Measurements from ENCODE around the gene MCM3AP.
"Not testable (repeated sequence)": the region's sequence is repeated elsewhere in the genome, so short reads cannot be mapped to it uniquely, and the experiment has no call there.

The MCM3AP gene

DNA sequence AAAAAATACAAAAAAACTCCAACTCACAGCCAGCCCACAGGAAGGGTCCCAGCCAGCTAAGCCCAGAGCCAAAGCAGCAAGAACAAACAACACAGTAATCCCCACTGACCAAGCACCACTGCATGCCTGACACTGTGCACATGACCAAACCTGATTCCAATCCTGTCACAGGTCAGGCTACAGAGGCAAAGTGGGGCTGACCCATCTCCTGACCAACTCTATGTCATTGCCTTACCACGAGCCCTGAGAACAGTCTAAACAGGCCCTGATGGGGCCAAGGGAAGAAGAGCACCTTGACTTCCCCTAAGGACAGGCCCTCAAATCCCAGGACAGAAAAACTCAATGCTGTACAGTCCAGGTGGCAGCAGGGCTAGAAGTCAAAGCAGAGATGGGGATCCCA, 59.3 kb downstream of the MCM3AP start:
- no peak for DNase-seq (ENCODE audit: low read depth)
- H3K4me3 ChIP-seq (ENCODE audit: low read depth, low read length): peak overlapping the region; percentile 79

DNA sequence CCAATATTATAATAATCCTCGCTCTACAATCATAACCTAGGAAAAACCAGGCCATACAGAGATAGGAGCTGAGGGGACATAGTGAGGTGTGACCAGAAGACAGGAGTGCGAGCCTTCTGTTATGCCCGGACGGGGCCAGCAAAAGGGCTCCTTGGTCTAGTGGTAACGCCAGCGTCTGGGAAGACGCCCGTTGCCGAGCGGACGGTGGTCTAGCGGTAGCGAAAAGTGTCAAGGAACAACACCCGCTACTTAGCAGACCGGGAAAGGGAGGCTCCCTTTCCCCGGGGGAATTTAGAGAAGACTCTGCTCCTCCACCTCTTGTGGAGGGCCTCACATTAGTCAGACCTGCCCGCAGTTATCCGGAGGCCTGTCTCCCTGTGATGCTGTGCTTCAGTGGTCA, 61.8 kb downstream of the MCM3AP start:
- not testable (repeated sequence) for DNase-seq (ENCODE audit: low read depth)

DNA sequence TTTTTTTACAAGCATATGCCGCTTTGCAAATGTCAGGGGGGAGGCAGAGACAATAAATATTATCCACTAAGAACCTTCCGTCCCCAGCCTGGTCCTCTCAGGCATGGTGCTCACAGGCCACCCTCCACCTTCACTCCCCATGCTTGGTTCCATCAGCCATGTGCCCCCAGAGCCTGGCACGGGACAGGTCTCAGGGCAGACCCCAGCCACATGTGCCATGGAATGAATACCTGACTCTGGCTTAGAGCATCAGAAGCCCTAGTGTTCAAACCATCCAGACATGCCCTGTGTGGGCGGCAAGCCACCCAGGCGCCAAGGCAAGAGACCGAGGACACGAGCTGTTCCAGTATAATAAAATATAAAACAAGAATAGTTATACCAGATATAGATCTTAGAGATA, 62.2 kb downstream of the MCM3AP start:
- no peak for DNase-seq (ENCODE audit: low read depth)
- H3K4me3 ChIP-seq (ENCODE audit: low read depth, low read length): no peak overlapping the region

More for the DNA sequence above, 61.8 kb downstream of the MCM3AP start:
- H3K4me3 ChIP-seq (ENCODE audit: low read depth, low read length): not testable (repeated sequence)

DNA sequence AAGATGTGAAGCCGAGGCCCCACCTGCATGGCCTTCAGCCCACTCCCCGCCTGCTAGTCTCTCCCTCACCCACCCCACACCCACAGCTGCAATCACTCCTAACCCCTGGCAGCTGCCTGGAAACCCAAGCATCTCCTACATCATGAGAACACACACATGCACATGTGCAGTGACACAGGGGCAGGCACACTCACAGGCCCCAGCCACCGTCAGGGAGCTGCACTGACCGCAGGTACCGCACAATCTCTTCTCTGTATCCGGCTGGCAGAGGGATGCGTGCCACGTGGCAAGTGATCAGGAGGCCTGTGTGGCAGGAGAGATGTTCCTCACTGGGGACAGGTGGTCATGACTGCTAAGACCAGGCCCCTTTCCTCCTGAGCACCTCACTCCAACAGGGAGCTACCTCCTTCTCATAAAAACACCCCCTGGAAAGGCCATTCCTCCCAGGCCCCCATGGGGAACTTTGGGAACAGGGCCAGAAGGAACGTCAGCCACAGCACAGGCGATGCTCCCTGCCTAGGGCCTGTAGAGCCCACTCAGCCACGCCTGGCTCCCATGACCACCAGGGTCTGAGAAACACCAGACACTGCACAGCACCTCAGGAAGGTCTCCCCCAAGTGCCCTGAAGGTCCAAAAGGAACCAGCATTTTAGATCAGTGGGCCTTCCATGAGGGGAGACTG, 62.8 kb downstream of the MCM3AP start:
- DNase-seq (ENCODE audit: low read depth): no peak
- H3K4me3 ChIP-seq (ENCODE audit: low read depth, low read length): no peak overlapping the region

DNA sequence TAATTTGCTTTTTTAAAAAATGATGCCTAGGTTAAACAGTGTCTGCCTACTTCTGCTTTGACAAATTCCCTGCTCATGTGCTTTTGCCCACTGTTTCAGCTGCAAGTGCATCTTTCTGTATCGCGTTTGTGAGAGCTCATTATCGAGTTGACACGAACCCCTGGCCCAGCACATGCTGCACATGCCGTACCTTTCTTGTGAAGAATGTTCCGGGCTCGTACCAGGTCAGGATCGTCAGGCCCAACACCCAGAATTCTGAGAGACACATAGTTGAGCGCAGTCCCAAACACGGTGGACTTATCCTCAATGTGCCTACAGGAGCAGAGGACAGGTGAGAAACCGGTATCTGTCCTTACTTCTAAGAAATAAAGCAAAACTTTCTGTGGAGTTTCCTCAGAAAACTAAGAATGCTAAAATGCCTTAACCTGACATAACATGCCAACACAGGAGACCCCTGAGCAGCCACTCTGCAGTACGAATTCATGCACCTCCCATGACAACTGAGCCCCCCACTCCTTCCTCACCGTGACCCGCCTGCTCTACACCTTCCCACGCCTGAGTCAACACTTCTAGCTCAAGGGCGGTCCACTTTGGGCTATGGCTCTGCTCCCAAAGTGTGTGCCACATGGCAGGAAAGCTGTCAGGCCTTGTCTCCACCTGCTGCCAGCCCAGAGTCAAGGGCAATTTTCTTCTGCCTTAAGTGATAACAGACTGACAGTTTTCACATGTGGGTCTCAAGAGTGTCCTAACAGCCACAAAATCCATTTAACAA, 63.6 kb downstream of the MCM3AP start:
- H3K4me3 ChIP-seq (ENCODE audit: low read depth, low read length): no peak overlapping the region
- DNase-seq (ENCODE audit: low read depth): no peak

DNA sequence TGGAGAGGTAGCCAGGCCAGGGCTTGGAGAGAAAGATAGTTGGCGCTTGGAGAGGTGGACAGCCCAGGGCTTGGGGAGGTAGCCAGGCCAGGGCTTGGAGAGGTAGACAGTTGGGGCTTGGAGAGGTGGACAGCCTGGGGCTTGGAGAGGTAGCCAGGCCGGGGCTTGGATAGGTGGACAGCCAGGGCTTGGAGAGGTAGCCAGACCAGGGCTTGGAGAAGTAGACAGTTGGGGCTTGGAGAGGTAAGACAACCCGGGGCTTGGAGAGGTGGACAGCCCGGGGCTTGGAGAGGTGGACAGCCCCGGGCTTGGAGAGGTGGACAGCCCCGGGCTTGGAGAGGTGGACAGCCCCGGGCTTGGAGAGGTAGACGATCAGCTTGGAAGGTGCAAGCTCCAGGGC, 64.6 kb downstream of the MCM3AP start:
- DNase-seq (ENCODE audit: low read depth): no peak
- no peak overlapping the region for H3K4me3 ChIP-seq (ENCODE audit: low read depth, low read length)

DNA sequence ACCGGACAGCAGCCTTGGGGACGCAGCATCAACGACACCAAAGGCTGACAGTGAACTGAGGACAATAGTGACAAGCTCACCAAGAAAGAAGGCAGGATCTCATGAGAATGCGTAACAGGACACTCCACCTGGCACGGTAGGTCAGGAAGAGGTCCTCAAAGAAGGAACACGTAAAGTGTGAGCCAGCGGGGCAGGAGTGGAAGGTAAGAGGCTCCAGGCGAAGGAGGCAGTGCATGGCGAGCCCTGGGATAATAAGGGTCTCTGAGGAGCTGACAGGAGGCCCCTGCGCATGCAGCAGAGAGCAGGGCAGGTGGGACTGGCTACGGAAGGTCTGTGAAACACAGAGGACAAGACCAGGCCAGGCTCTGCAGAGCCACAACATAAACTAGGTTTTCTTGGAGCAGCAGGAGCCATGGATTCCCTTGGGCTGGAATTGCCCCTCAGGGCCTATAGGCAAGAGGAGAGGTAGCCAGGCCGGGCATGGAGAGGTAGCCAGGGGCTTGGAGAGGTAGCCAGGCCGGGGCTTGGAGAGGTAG, 65.1 kb downstream of the MCM3AP start:
- no peak overlapping the region for H3K4me3 ChIP-seq (ENCODE audit: low read depth, low read length)
- no peak for DNase-seq (ENCODE audit: low read depth)

DNA sequence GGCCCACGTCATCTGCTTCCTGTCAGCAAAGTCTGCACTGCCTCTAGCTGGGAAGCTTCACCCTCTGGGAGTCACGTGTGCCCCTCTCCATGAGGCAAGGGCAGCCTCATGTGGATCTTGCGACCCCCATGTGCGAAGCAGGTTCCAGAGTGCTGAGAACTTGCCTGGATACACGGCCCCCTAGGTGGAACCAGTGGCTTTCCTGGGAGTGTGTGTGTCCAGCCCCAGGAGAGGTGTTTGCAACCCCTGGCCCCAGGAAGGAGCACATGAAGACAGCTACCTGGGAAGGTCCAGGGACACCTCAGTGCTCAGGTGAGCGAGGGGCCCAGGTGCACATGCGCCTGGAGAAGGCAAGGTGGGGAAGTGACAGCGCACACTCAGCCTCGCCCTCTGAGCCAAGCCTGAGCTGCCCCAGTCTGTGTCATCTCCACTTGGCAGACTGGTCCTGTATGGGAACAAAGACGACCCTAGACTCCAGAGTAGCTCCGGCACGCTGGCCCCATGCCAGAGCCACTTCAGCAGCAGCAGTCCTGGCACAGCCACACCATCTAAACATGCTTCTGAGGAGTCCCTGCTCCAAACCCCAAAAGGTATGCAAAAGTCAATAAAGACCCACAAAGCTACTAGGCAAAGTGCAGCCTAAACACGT, 65.7 kb downstream of the MCM3AP start:
- DNase-seq (ENCODE audit: low read depth): no peak
- no peak overlapping the region for H3K4me3 ChIP-seq (ENCODE audit: low read depth, low read length)

DNA sequence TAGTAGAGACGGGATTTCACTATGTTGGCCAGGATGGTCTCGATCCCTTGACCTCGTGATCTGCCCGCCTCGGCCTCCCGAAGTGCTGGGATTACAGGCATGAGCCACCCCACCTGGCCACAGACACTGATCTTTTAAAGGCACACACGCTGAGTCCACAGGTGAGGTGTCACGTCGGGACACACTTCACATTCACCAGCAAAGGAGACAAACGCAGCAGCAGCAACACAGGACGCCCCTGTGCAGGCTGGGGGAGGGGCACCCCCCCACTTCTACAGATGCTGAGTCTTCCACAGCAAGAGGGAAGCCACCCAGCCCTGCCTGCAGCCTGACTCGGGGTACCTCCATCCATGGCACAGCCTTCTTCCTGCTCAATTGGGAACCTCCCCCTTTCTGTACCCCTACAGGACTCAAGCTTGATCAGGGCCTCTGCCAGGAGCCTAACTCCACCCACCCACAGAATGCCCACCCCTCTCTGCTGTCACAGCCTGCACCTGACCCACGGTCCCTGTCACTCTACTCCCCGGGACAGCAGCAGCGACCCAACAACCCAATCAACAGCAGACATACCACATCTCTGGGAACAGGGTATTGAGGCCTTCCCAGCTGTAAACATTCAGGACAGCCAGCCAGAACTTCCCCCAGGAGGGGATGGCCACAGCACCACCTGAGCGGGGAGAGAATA, 66.4 kb downstream of the MCM3AP start:
- DNase-seq (ENCODE audit: low read depth): no peak
- no peak overlapping the region for H3K4me3 ChIP-seq (ENCODE audit: low read depth, low read length)

DNA sequence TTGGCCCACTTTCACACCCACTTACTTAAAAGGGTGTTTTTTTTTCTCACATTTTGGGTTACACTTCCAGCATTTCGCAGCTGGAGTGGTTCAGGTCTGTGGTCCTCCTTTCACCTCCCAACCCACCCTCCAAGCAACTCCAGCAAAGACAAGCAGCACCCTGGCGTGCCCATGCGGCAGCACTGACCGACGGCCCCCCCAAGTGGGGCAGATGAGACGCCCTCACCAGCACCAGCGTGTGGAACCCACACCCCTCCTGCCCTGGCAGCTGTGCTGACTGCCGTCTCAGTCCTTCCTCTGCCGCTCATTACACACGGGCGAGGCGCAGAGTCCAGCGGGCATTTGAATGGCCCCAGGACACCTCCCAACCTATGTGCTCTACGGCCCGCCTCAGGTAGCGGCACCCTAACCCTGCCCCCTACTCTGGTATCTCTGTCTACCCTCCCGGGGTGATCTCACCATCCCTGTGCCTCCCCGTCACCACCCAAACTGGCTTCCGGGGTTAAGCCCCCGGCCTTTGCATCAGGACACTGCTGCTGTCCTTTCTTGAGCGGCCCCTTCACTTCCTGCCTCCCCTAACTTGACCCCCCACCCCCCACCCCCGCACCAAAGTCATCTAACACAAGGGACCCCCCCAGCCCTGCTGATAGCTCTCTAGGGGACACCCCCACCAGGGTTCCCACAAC, 67.8 kb downstream of the MCM3AP start:
- no peak overlapping the region for H3K4me3 ChIP-seq (ENCODE audit: low read depth, low read length)
- no peak for DNase-seq (ENCODE audit: low read depth)

DNA sequence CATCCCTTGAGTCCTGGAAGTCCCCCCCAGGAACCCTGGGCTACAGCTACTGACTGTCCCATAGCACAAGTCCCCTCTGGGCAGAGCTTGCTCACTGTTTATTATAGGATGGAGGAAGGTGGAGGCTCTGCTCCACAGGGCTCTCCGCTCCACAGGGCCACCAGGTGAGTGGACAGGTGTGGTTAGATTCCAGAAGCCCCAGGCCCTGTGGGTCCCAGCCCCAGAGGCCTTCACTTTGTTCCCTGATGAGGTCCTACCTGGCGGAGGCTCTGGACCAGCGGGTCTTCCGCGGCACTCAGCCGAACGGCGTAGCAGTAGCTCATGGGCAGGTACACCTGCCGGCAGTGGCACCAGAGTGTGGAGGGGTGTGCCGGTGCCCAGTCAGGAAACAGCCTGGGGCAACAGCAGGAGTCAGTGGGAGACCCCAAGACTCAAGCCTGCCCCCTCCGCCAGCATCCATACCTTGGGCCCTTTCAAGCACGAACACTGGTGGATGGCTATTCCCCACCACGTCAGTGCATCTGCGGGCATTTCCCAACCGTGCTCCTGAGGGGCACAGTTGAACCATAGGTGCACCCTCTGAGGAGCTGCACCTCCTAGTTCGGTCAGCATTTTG, 69.2 kb downstream of the MCM3AP start:
- no peak overlapping the region for H3K4me3 ChIP-seq (ENCODE audit: low read depth, low read length)
- DNase-seq (ENCODE audit: low read depth): no peak

DNA sequence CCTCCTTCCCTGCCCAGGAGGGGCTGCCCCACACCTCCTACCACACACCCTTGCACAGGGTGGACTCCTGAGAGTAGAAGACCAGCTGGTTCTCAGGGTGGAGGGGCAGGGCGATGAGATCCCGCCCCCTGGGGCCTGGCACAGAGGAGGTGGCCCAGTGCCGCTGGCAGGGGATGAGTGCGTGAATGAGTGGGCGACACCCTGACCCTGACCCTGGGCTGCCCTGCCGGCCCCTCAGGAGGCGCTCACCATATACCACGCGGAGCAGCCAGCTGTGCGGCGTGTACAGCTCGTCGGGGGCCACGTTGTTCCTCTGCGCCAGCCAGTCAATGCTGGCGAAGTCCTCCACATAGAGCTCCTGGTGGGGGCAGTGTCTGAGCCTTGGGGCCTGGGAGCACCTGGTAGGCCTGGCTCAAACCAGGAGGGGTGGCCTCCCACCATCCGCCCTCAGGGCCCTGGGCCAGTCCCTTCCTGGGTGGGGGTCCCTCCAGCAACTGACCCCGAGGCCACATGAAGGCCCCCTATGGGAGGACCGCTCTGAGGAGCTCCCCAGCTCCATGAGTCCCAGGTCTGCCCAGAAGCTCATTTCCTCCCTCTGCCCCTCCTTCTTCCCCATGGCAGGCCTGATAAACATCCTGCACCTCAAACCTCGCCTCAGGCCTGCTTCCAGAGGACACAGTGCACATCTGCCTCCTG, 69.8 kb downstream of the MCM3AP start:
- DNase-seq (ENCODE audit: low read depth): no peak
- H3K4me3 ChIP-seq (ENCODE audit: low read depth, low read length): no peak overlapping the region

DNA sequence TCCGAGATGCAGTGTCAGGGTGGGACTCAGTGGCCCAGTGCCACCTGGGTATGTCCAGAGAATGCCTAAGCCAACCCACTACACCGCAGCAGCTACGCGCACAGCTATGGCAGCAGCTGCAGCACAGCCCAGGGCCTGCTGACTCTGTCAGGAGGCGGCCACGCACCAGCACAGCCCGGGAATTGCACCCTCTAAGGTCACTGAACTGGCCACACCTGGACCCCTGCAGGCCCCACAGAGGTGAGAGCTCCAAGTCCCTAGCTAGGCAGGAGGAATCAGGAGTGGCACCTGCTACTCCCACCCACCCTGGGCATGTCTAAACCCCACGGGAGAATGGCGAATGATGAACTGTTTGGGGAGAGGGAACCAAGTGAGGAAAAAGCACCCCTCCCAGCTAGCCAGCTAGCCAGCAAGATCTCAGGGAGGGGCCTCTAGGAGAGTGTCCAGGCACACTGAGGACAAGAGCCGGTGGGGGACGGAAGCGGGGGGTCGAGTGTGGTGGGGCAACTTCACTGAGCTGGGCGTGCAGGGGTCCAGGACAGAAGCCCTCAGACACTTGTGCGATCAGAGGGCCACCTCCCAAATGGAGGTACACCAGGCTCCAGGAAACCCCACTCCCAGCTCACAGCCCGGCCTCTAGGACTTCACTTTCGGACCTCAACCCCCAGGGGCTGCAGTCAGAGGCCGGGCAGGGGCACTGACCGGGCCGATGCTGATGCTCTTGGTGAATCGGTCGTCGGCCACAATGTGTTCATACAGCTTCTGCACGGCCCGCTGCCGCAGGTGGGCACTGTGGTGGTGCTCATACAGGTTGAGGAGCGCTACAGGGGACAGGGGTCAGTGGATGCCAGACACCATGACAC, 70.7 kb downstream of the MCM3AP start:
- no peak overlapping the region for H3K4me3 ChIP-seq (ENCODE audit: low read depth, low read length)
- no peak for DNase-seq (ENCODE audit: low read depth)

DNA sequence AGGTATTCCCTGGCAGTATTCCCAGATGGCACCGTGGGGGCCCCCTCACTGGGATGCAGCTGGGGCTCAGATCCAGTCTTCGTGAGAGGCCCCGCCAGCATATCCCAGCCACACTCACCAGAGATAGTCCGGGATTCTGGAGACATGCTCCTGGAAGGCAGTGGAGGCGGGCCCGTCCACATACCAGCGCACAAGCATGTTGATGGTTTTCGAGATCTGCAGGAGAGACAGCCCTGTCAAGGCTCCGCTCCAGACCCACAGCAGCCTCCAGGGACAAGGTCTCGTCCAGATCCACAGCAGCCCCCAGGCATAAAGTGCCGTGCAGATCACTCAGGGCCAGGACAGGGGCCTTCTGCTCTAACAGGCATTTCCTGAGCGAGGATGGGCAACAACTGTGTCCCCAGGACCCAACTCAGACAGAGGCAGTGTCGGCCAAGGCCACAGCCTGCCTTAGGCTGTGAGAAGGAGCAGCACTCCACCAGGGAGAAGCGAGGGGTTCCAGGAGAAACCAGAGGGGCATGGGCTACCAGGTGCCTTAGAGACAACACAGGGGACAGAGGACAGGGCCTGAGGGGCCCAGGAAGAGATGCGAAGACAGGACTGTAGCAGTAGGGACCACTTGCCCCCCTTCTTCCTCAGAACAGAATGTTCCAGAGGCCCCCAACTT, 71.7 kb downstream of the MCM3AP start:
- DNase-seq (ENCODE audit: low read depth): no peak
- no peak overlapping the region for H3K4me3 ChIP-seq (ENCODE audit: low read depth, low read length)

DNA sequence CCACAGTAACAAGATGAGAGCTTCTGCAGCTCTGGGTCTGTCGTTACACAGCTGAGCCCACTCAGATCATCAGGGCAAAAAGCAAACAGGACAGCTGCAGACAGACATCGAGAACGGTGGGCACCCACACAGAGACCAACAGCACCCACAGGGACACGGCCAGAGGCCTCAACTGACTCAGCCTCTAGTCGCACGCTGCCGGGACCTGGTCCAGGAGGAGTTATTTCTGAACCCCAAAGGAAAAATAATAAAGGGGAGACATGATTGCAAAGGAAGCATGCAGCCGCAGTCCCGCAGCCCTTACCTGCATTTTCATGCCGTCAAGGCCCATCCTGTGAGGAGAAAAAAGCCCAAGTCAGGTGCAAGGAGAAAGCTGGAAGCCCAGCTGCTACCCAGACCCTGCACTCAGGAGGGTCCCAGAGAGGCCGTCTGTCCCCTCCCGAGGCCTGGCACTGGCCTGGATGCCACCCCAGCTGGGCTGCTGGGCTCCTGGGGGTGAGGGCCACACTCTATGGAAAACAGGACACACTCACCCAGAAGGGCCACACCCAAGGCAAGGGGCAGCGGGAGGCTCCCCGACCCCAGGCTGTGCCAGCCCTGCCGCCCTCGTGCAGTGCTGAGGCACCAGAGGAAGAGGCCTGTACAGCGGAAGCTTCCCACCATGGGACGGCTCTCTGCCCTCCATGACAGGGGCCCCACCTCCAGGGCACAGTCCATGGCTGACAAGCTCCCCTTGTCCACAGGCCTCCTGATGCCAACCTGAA, 72.5 kb downstream of the MCM3AP start:
- H3K4me3 ChIP-seq (ENCODE audit: low read depth, low read length): no peak overlapping the region
- DNase-seq (ENCODE audit: low read depth): no peak
